Caco-2 (cell line): ENCODE measurements around the gene FILIP1. TPM values are rescaled to one million over a fixed set of nuclear protein-coding genes. Genes with fewer than 3 reads are reported as not detected.

Experiments used
- BruUV-seq: library from RNA; stranded (reverse); fragments of 400-500 nt; replicated peaks from 2 replicates; lab custom pipeline; 2021; lab: Mats Ljungman, UMichigan
- CTCF ChIA-PET: fragments of 300-600 bp; sonication (Branson Sonifier 250); formaldehyde crosslinking; loops from one replicate; lab custom pipeline; 2022; ENCODE audit warnings: antibody characterized with exemption; lab: Charles Lee
- POLR2A ChIA-PET: fragments of 300-600 bp; sonication (Branson Sonifier 250); formaldehyde crosslinking; loops from one replicate; lab custom pipeline; 2022; ENCODE audit warnings: antibody characterized with exemption; lab: Charles Lee
- DNase-seq, 2 experiments: peaks; one replicate each; pipeline versions ENCODE4 v3.0.0 to v3.0.0-alpha.2; 2020 to 2022
- H3K27me3 ChIP-seq: replicated peaks from 2 replicates; pipeline ENCODE4 v1.6.0; 2011; ENCODE audit warnings: low read length; ENCODE audit not compliant: control insufficient read depth, insufficient read depth
- H3K36me3 ChIP-seq: 2 replicates; pipeline ENCODE4 v1.5.1; 2011; ENCODE audit warnings: low read length; ENCODE audit not compliant: control insufficient read depth, insufficient read depth
- H3K4me1 ChIP-seq: fragments of 250-450 bp; sonication (Bioruptor Pico); 2 replicates; pipeline ENCODE4 v1.5.1; 2020; ENCODE audit warnings: mild to moderate bottlenecking
- H3K4me3 ChIP-seq: 2 replicates; pipeline ENCODE4 v1.5.1; 2011; ENCODE audit warnings: low read depth, mild to moderate bottlenecking, control low read depth, low read length
- H3K9me3 ChIP-seq: fragments of 250-450 bp; sonication (Bioruptor Pico); 2 replicates; pipeline ENCODE4 v1.5.1; 2020; ENCODE audit warnings: mild to moderate bottlenecking, moderate library complexity
- H3K27ac Mint-ChIP-seq: one replicate; pipeline ENCODE4 v1.8.0; 2022; ENCODE audit warnings: mixed read lengths; ENCODE audit not compliant: unreplicated experiment
- H3K27me3 Mint-ChIP-seq: one replicate; pipeline ENCODE4 v1.8.0; 2022; ENCODE audit warnings: mixed read lengths; ENCODE audit not compliant: insufficient read depth, unreplicated experiment
- H3K36me3 Mint-ChIP-seq: one replicate; pipeline ENCODE4 v1.8.0; 2022; ENCODE audit warnings: mild to moderate bottlenecking, mixed read lengths; ENCODE audit not compliant: insufficient read depth, unreplicated experiment
- H3K4me1 Mint-ChIP-seq: one replicate; pipeline ENCODE4 v1.8.0; 2022; ENCODE audit warnings: low read depth, mixed read lengths; ENCODE audit not compliant: unreplicated experiment
- H3K4me3 Mint-ChIP-seq: one replicate; pipeline ENCODE4 v1.8.0; 2022; ENCODE audit warnings: mild to moderate bottlenecking, moderate library complexity, mixed read lengths; ENCODE audit not compliant: unreplicated experiment
- H3K9me3 Mint-ChIP-seq: one replicate; pipeline ENCODE4 v1.8.0; 2022; ENCODE audit warnings: mixed read lengths; ENCODE audit not compliant: unreplicated experiment
- CTCF ChIP-seq, 2 experiments: fragments of 200-600 bp in 1 of 2; IDR thresholded peaks; 1 replicate in 1 of 2; 2 replicates in 1 of 2; pipeline versions ENCODE4 v1.5.1 to v1.8.0; 2011 to 2022; ENCODE audit warnings: antibody characterized with exemption in 1 of 2, control low read depth in 1 of 2, inconsistent platforms in 1 of 2, low read depth in 1 of 2, low read length in 1 of 2, mild to moderate bottlenecking in 1 of 2, moderate library complexity in 1 of 2; ENCODE audit not compliant: insufficient read depth in 1 of 2, severe bottlenecking in 1 of 2, unreplicated experiment in 1 of 2
- intact Hi-C: fragments of 100-400 bp; cut with micrococcal nuclease; formaldehyde crosslinking; loops from one replicate; pipeline ENCODE4 v1.10.0; 2022; ENCODE audit not compliant: unreplicated experiment
- total RNA-seq: library from RNA; stranded (reverse); gene quantifications from 2 replicates; pipeline ENCODE4 v1.2.3, GENCODE V29; 2022

The FILIP1 gene
- total RNA-seq, 1 experiment from 2014 or later, result 0.07 TPM

GRCh38 chr6:75495011-75495410, 1.4 kb upstream of the FILIP1 start:
- Mint-ChIP-seq H3K36me3 (no peaks in the 10 kb centered on the region), H3K4me3 (no peak overlapping the region), H3K9me3 (no peaks in the 10 kb centered on the region), H3K4me1 (no peaks in the 10 kb centered on the region), H3K27ac (no peak overlapping the region), H3K27me3 (peaks cover 12% of the 10 kb centered on the region)
- H3K36me3 ChIP-seq, result no peaks in the 10 kb centered on the region
- intact Hi-C loops, result no loop called here
- H3K9me3 ChIP-seq, result no peaks in the 10 kb centered on the region
- DNase-seq, result no peak
- H3K27me3 ChIP-seq, result no peaks in the 10 kb centered on the region; the same call in 1 of the 2 replicates
- ChIA-PET POLR2A (no interaction called here), CTCF (no interaction called here)
- BruUV-seq, result no TSS peak
- no peak for TF ChIP-seq CTCF (IDR thresholded peaks at IDR 0.05; ENCODE audit: insufficient read depth in 1 of 2, low read depth in 1 of 2, low read length in 1 of 2, severe bottlenecking in 1 of 2, unreplicated experiment in 1 of 2)
- H3K4me1 ChIP-seq, result no peaks in the 10 kb centered on the region
- no peak overlapping the region for H3K4me3 ChIP-seq

- Mint-ChIP-seq H3K27ac (no peak overlapping the region), H3K9me3 (no peaks in the 10 kb centered on the region), H3K4me1 (no peaks in the 10 kb centered on the region), H3K36me3 (no peaks in the 10 kb centered on the region), H3K27me3 (peaks cover 12% of the 10 kb centered on the region), H3K4me3 (no peak overlapping the region)
- H3K9me3 ChIP-seq, result no peaks in the 10 kb centered on the region
- POLR2A ChIA-PET, result no interaction called here
- DNase-seq, result no peak
- CTCF ChIA-PET, result no interaction called here
- intact Hi-C loops, result no loop called here
- no peaks in the 10 kb centered on the region for H3K4me1 ChIP-seq
- TF ChIP-seq CTCF (IDR thresholded peaks at IDR 0.05; ENCODE audit: insufficient read depth in 1 of 2, low read depth in 1 of 2, low read length in 1 of 2, severe bottlenecking in 1 of 2, unreplicated experiment in 1 of 2), result no peak
- no peaks in the 10 kb centered on the region; the same call in 1 of the 2 replicates for H3K27me3 ChIP-seq
- H3K4me3 ChIP-seq, result no peak overlapping the region
- H3K36me3 ChIP-seq, result no peaks in the 10 kb centered on the region
- no TSS peak for BruUV-seq
These were observed 690 bp upstream of the FILIP1 start for GRCh38 chr6:75494290-75494689.

GRCh38 chr6:75492386-75493153, 1.0 kb downstream of the FILIP1 start:
- intact Hi-C loops, result no loop called here
- no peak for TF ChIP-seq CTCF (IDR thresholded peaks at IDR 0.05; ENCODE audit: insufficient read depth in 1 of 2, low read depth in 1 of 2, low read length in 1 of 2, severe bottlenecking in 1 of 2, unreplicated experiment in 1 of 2)
- H3K36me3 Mint-ChIP-seq, result no peaks in the 10 kb centered on the region
- no peak overlapping the region for H3K27ac Mint-ChIP-seq
- peaks cover 12% of the 10 kb centered on the region for H3K27me3 Mint-ChIP-seq
- H3K9me3 ChIP-seq, result no peaks in the 10 kb centered on the region
- H3K4me1 Mint-ChIP-seq, result no peaks in the 10 kb centered on the region
- H3K4me3 ChIP-seq, result no peak overlapping the region
- no peaks in the 10 kb centered on the region for H3K36me3 ChIP-seq
- ChIA-PET CTCF (no interaction called here), POLR2A (no interaction called here)
- no peaks in the 10 kb centered on the region for H3K4me1 ChIP-seq
- H3K9me3 Mint-ChIP-seq, result no peaks in the 10 kb centered on the region
- no peak overlapping the region for H3K4me3 Mint-ChIP-seq
- H3K27me3 ChIP-seq, result no peaks in the 10 kb centered on the region; the same call in 1 of the 2 replicates
- no TSS peak for BruUV-seq
- DNase-seq, result no peak
